Inflammatory macrophage (primary cell): ENCODE results near the gene BOK.
A peak's percentile ranks its signal among the peaks of the same experiment; 100 is the strongest.
"Not testable (repeated sequence)": the region's sequence is repeated elsewhere in the genome, so short reads cannot be mapped to it uniquely, and the experiment has no call there.

Experiments
- DNase-seq, 2 donors: peaks; one replicate each; pipeline ENCODE4 v3.0.0-alpha.2; 2020 to 2022

BOK gene

GRCh38 chr2:241559323-241560161, 997 bp downstream of the BOK start:
- peak in 1 of 2 donors; percentile 35 for DNase-seq

- DNase-seq, result no peak
Measured at GRCh38 chr2:241560162-241560882, 1.8 kb downstream of the BOK start.

DNA sequence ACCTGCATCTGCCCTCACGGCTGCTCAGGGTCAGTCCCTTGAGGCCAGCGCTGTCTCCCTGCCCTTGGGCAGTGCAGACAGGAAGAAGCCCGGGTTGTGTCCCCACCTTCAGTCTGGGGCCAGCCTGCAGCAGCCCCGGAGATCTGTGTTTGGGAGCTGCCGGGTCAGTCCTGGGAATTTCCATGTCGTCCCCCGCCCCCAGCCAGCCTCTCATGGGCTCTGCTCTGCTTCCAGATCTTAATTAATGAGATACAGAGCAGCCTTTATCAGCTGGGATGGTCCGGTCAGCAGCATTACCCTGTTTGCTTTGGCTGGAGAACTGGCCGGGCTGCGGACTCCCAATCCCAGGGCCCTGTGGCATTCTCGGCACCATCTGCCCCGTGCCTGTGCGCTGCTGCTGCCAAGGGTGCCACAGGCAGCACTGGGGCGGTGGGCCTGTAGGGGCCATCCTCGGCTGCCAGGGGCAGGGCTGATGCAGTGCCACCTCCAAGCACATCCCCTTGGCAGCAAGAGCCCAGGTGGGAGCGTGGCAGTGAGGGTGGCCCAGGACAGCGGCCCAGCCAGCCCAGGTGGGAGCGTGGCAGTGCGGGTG, 2.4 kb downstream of the BOK start:
- DNase-seq, result no peak

- DNase-seq, result no peak
Measured at GRCh38 chr2:241561832-241562231, 3.3 kb downstream of the BOK start.

DNA sequence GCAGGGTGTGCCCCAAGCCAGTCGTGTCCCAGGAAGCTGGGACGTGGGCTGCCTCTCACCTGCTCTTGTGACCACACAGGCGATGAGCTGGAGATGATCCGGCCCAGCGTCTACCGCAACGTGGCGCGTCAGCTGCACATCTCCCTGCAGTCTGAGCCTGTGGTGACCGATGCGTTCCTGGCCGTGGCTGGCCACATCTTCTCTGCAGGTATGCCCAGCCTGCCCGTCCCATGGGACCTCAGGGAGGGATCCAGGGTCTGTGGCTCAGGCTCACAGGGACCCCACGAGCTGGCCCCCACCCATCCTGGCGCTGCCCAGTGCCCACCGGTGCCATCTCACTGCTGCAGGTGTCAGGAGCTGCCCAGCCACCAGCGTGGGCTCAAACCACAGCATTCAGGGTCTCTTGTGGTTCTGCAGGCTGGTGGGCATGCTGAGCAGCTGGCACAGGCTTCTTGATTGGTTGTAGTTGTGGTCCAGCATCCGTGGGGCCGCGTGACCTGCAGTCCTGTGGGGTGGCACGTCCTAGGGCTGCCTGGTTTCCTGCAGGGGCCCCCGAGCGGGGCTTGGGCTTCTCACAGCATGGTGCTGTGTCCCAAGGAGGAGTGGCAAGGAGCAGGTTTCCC, 3.8 kb downstream of the BOK start:
- no peak for DNase-seq

DNA sequence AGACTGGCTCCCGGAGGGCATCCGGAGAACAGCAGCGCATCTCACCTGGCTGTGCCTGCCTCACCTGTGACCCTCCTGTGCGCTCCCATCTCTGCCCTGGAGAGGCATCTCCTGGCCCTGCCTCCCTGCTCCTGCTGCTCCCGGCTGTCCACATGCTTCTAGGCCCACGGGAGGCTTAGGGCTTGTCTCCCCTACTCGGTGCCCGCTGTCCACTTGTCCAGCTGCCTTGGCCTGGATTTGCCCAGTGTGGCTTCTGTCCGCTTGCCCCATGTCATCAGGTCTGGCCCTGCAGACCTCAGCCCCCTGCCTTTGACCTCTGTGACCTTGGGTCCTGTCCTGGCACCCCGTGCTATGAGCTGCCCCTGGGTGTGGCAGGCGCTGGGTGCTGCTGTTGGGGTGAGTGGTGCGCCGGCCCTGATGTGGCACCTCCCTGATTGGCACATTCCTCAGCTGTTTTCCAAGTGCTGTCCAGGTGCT, 4.5 kb downstream of the BOK start:
- no peak for DNase-seq

GRCh38 chr2:241563571-241563980, 5.0 kb downstream of the BOK start:
- no peak for DNase-seq

- no peak for DNase-seq
Measured at GRCh38 chr2:241563981-241564595, 5.5 kb downstream of the BOK start.

- DNase-seq, result no peak
Measured at GRCh38 chr2:241564596-241565410, 6.3 kb downstream of the BOK start.

DNA sequence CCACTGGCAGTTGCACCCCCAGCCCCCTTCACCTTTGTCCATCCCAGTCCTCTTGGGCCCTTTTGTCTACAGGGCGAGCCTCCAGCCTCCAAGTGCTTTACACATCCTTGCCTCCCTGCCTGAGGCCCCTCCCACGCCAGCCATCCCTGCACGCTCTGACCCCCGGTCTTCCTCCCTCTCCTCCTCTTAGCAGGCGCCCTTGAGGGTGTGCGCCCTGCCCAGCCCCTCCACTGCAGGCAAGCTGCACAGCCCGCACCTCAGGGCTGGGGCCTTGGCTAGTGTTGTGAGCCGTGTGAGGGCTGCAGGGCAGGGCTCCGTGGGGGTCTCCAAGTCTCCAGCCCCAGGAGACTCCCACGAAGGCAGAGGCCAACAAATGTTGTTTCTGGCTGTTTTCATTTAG, 6.9 kb downstream of the BOK start:
- no peak for DNase-seq

GRCh38 chr2:241566021-241566420, 7.5 kb downstream of the BOK start:
- DNase-seq, result not testable (repeated sequence)

DNA sequence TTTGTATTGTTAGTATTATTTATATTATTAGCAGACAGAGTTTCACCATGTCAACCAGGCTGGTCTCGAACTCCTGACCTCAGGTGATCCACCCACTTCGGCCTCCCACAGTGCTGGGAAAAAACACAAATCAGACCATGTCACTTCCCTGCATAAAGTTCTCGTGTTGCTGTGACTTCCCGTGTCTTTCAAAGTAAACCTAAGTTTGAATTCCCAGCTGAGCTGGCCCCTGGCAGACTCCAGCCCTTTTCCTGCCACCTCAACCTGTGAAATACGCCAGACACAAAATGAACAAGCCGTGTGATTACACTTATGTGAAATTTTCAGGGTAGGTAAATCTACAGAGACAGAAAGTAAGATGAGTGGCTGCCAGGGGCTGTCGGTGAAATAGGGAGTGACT, 7.9 kb downstream of the BOK start:
- DNase-seq, result no peak

DNA sequence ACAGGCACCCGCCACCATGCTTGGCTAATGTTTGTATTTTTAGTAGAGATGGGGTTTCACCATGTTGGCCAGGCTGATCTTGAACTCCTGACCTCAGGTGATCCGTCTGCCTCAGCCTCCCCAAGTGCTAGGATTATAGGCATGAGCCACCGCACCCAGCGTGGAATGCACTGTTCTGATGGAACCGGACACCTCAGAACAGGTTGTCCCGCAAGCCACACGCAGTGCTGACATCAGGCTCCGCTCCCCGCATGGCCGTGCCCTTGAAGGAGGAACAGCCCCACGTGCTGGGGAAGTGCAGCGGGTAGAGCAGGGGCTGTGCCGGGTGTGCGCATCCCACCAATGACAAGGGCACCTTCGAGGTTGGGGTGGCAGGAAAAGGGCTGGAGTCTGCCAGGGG, 8.7 kb downstream of the BOK start:
- DNase-seq, result not testable (repeated sequence)

- no peak for DNase-seq
Measured at GRCh38 chr2:241567776-241568175, 9.2 kb downstream of the BOK start.

GRCh38 chr2:241568726-241569125, 10.2 kb downstream of the BOK start:
- no peak for DNase-seq

- DNase-seq, result no peak
Measured at GRCh38 chr2:241569831-241570281, 11.3 kb downstream of the BOK start.

- no peak for DNase-seq
Measured at GRCh38 chr2:241570961-241571581, 12.5 kb downstream of the BOK start.

DNA sequence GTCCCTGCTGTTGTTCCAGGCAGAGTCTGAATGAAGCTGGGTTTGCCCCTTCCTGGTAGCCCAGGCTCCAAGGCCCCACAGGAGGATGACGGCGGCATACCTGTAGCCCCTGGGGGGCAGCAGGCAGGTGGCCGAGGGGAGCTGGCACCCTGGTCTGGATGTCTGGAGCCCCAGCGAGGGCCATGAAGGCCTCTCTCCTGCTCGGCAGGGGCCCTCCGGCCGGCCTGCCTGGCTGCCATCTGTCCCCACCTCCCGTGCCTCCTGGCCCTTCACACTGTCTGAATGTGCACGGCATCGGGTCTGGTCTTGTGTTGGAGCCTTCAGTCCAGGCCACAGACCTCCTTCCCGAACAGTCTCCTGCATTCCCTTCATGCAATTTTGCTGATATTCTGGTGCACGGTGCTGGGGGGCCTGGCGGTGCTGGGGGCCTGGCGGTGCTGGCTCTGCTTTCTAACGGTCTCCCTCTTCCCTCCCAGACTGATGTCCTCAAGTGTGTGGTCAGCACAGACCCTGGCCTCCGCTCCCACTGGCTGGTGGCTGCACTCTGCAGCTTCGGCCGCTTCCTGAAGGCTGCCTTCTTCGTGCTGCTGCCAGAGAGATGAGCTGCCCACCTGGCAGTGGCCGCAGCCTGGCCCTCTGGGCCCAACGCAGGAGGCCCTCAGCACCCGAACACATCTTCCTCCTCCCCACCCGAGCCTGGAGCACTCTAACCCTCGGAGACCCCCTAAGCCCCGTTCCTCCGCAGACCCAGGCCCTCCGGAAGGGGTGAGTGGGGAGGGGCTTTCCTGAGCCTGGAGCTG, 13.5 kb downstream of the BOK start:
- DNase-seq, result no peak

GRCh38 chr2:241572915-241573651, 14.5 kb downstream of the BOK start:
- not testable (repeated sequence) for DNase-seq
